Measurements from ENCODE around the gene SMURF1. TPM values are rescaled to one million over a fixed set of nuclear protein-coding genes. Genes with fewer than 3 reads are reported as not detected.

Gene SMURF1
- total RNA-seq, 2 donors from 2014 or later, result 16.9 to 31.3 TPM

- intact Hi-C loops (cut with DNase I), result no loop called here
- Histone ChIP-seq H3K27me3 (no peaks in the 10 kb centered on the region), H3K4me3 (no peak overlapping the region), H3K36me3 (replicated peaks in 1 of 2; ENCODE audit: insufficient read depth in 1 of 2, low read depth in 2 of 2) (no peaks in the 10 kb centered on the region), H3K27ac (no peak overlapping the region), H3K9me3 (no peaks in the 10 kb centered on the region), H3K4me1 (peaks cover 36% of the 10 kb centered on the region)
- TF ChIP-seq, protein P1, sequence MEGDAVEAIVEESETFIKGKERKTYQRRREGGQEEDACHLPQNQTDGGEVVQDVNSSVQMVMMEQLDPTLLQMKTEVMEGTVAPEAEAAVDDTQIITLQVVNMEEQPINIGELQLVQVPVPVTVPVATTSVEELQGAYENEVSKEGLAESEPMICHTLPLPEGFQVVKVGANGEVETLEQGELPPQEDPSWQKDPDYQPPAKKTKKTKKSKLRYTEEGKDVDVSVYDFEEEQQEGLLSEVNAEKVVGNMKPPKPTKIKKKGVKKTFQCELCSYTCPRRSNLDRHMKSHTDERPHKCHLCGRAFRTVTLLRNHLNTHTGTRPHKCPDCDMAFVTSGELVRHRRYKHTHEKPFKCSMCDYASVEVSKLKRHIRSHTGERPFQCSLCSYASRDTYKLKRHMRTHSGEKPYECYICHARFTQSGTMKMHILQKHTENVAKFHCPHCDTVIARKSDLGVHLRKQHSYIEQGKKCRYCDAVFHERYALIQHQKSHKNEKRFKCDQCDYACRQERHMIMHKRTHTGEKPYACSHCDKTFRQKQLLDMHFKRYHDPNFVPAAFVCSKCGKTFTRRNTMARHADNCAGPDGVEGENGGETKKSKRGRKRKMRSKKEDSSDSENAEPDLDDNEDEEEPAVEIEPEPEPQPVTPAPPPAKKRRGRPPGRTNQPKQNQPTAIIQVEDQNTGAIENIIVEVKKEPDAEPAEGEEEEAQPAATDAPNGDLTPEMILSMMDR (IDR thresholded peaks at IDR 0.05), result no peak
- ATAC-seq, result no peak
- DNase-seq, result no peak
- 61 to 71% methylated on average over 2 of the region's 2 CpGs for WGBS, 2 donors
These were observed 31.8 kb downstream of the SMURF1 start for GRCh38 chr7:99112097-99112496.

DNA sequence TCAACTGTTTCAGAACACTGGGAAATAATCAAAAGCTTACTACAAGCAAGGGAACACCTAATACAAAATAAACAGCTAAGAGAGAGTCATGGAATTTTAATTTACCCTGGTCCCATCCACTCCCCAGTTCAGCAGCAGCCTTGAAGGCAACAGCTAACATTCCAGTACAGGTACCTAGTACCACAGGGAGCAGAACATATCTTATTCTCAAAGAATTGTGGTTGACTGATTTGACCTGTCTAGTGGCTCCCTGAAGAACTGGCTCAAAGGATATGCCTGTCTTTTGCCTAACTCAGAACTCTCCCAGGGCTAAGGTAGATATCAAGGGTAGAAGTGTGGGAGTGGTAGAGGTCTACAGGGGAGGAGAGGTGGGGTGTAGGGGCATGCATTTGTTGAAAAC, 32.3 kb downstream of the SMURF1 start:
- ATAC-seq, result no peak

GRCh38 chr7:99109108-99110051, 34.5 kb downstream of the SMURF1 start:
- no peaks in the 10 kb centered on the region for H3K36me3 ChIP-seq (replicated peaks in 1 of 2; ENCODE audit: insufficient read depth in 1 of 2, low read depth in 2 of 2)
- intact Hi-C loops (cut with DNase I), result no loop called here
- H3K4me1 ChIP-seq, result peaks cover 59% of the 10 kb centered on the region
- no peak for TF ChIP-seq POLR2A (IDR thresholded peaks at IDR 0.05)
- TF ChIP-seq, protein P1 (IDR thresholded peaks at IDR 0.05), result no peak
- no peak for ATAC-seq
- H3K27ac ChIP-seq, result peak overlapping the region; percentile 12 to 63 (median 49)
- H3K4me3 ChIP-seq, result no peak overlapping the region
- WGBS, 2 donors, result 53 to 64% methylated on average over 10 of the region's 10 CpGs
- no peaks in the 10 kb centered on the region for H3K9me3 ChIP-seq
- H3K27me3 ChIP-seq, result no peaks in the 10 kb centered on the region
- no peak for DNase-seq

More for the DNA sequence above, 32.3 kb downstream of the SMURF1 start:
- TF ChIP-seq POLR2A (IDR thresholded peaks at IDR 0.05), result no peak
- TF ChIP-seq, protein P1 (IDR thresholded peaks at IDR 0.05), result no peak
- DNase-seq, result no peak
- peak overlapping the region in 1 of 4 donors; percentile 19 for H3K27ac ChIP-seq
- peaks cover 41% of the 10 kb centered on the region for H3K4me1 ChIP-seq
- H3K4me3 ChIP-seq, result no peak overlapping the region
- H3K36me3 ChIP-seq (replicated peaks in 1 of 2; ENCODE audit: insufficient read depth in 1 of 2, low read depth in 2 of 2), result no peaks in the 10 kb centered on the region
- H3K27me3 ChIP-seq, result no peaks in the 10 kb centered on the region
- no peaks in the 10 kb centered on the region for H3K9me3 ChIP-seq
- intact Hi-C loops (cut with DNase I), result no loop called here

DNA sequence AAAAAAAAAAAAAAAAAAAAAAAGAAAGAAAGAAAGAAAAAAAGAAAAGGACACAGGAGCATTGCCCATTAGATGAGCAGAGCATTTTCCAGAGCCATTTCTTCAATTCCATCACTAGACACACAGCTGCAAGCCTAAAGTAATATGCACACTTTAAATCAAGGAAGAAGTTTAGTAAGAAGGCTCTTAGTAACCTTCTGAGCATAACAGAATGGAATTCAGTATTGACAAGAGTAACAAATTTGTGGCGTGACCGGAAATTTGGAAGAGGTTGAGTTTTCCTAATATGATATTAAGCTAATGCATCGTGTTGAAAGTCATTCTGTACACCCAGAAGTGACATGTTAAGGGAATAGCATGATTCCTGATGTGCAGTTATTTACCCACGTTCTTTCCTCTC, 35.3 kb downstream of the SMURF1 start:
- TF ChIP-seq, protein P1 (IDR thresholded peaks at IDR 0.05), result no peak
- no peak for TF ChIP-seq POLR2A (IDR thresholded peaks at IDR 0.05)
- ATAC-seq, result no peak
- 46 to 74% methylated on average over 4 of the region's 4 CpGs for WGBS, 2 donors

More for the DNA sequence above, 35.3 kb downstream of the SMURF1 start:
- Histone ChIP-seq H3K27me3 (no peaks in the 10 kb centered on the region), H3K36me3 (replicated peaks in 1 of 2; ENCODE audit: insufficient read depth in 1 of 2, low read depth in 2 of 2) (no peaks in the 10 kb centered on the region), H3K4me3 (no peak overlapping the region), H3K9me3 (no peaks in the 10 kb centered on the region), H3K27ac (peak overlapping the region in 3 of 4 donors; percentile 37 to 63 (median 61)), H3K4me1 (peaks cover 62% of the 10 kb centered on the region)
- intact Hi-C loops (cut with DNase I), result no loop called here
- DNase-seq, result no peak

Data from body of pancreas (tissue), 4 donors.